GM12878 (cell line): Measurements from ENCODE around the gene ABHD6. TPM values are rescaled to one million over a fixed set of nuclear protein-coding genes. Genes with fewer than 3 reads are reported as not detected.

Source experiments
- ATAC-seq: fragments of 200-7000 bp; cut with Tn5 transposase; 3 replicates; pipeline ENCODE4 v1.9.1; 2020; ENCODE audit warnings: mild to moderate bottlenecking, moderate library complexity
- BruUV-seq: library from RNA; stranded (reverse); fragments of 400-500 nt; replicated peaks from 2 replicates; lab custom pipeline; 2021; lab: Mats Ljungman, UMichigan
- CTCF ChIA-PET: fragments of 300-600 bp; sonication (Branson Sonifier 250); formaldehyde crosslinking; extraction: SDS; loops from one replicate; lab custom pipeline; 2021; ENCODE audit warnings: inconsistent platforms; lab: Yijun Ruan, JAX
- POLR2A ChIA-PET: fragments of 350-600 bp; formaldehyde crosslinking; extraction: SDS; loops from one replicate; lab custom pipeline; 2021; ENCODE audit warnings: inconsistent platforms; lab: Charles Lee
- RAD21 ChIA-PET: fragments of 300-600 bp; sonication (Branson Sonifier 250); formaldehyde crosslinking; loops from one replicate; lab custom pipeline; 2023; ENCODE audit warnings: antibody characterized with exemption; ENCODE audit not compliant: unreplicated experiment; lab: Charles Lee
- SMC1A ChIA-PET: fragments of 300-600 bp; sonication (Branson Sonifier 250); formaldehyde crosslinking; loops from one replicate; lab custom pipeline; 2023; ENCODE audit not compliant: unreplicated experiment, uncharacterized antibody; lab: Charles Lee
- DNase-seq: peaks from one replicate; pipeline ENCODE4 v3.0.0-alpha.2; 2011; ENCODE audit warnings: low read depth, low spot score
- FAIRE-seq: peaks from 3 replicates; lab custom pipeline; 2011; peaks lifted over from hg19 to GRCh38; lab: Jason Lieb, UNC
- H2AFZ ChIP-seq: 2 replicates; pipeline ENCODE4 v1.6.0; 2011; ENCODE audit warnings: low read depth, low read length, control low read depth; ENCODE audit not compliant: control insufficient read depth
- H3K27ac ChIP-seq: 2 replicates; pipeline ENCODE4 v1.5.1; 2011; ENCODE audit warnings: control low read depth; ENCODE audit not compliant: control insufficient read depth, insufficient read depth
- H3K27me3 ChIP-seq, 2 experiments: replicated peaks in 1 of 2; 2 replicates each; pipeline versions ENCODE4 v1.6.0 to v1.6.1; 2011; ENCODE audit warnings: low read length in 1 of 2; ENCODE audit not compliant: control insufficient read depth in 2 of 2, insufficient read depth in 2 of 2
- H3K36me3 ChIP-seq, 2 experiments: 2 replicates each; pipeline ENCODE4 v1.5.1; 2011; ENCODE audit warnings: low read length in 1 of 2; ENCODE audit not compliant: control insufficient read depth in 2 of 2, insufficient read depth in 2 of 2
- H3K4me1 ChIP-seq: 2 replicates; pipeline ENCODE4 v1.6.1; 2011; ENCODE audit warnings: mild to moderate bottlenecking, low read length, moderate library complexity, mixed read lengths; ENCODE audit not compliant: control insufficient read depth, insufficient read depth
- H3K4me2 ChIP-seq: 2 replicates; pipeline ENCODE4 v1.6.0; 2011; ENCODE audit warnings: control low read depth; ENCODE audit not compliant: control insufficient read depth, insufficient read depth
- H3K4me3 ChIP-seq: fragments of 200-600 bp; sonication (generic); 2 replicates; pipeline ENCODE4 v1.5.1; 2016
- H3K79me2 ChIP-seq: 2 replicates; pipeline ENCODE4 v1.6.0; 2011; ENCODE audit warnings: low read length; ENCODE audit not compliant: control insufficient read depth, insufficient read depth
- H3K9ac ChIP-seq: 2 replicates; pipeline ENCODE4 v1.8.0; 2011; ENCODE audit warnings: low read length, control low read depth, mixed read lengths; ENCODE audit not compliant: control insufficient read depth, insufficient read depth
- H3K9me3 ChIP-seq: replicated peaks from 3 replicates; pipeline ENCODE4 v1.5.1; 2011; ENCODE audit warnings: mild to moderate bottlenecking, low read length; ENCODE audit not compliant: control insufficient read depth, insufficient read depth
- H4K20me1 ChIP-seq: 2 replicates; pipeline ENCODE4 v1.6.0; 2011; ENCODE audit not compliant: control insufficient read depth, insufficient read depth
- BCLAF1 ChIP-seq: fragments of 450-650 bp; IDR thresholded peaks from 2 replicates; pipeline ENCODE4 v1.6.1; 2017; ENCODE audit warnings: antibody characterized with exemption, mild to moderate bottlenecking, moderate library complexity
- BHLHE40 ChIP-seq, 2 experiments: fragments of 450-650 bp in 1 of 2; IDR thresholded peaks; 2 replicates each; pipeline ENCODE4 v1.6.1; 2011 to 2017; ENCODE audit warnings: low read depth in 2 of 2, borderline replicate concordance in 1 of 2, improper control_type of control experiment in 1 of 2, low read length in 1 of 2, mild to moderate bottlenecking in 1 of 2
- BRCA1 ChIP-seq: IDR thresholded peaks from 2 replicates; pipeline ENCODE4 v1.6.1; 2011; ENCODE audit warnings: low read depth, low read length, improper control_type of control experiment
- E2F4 ChIP-seq: IDR thresholded peaks from 2 replicates; pipeline ENCODE4 v1.6.1; 2012; ENCODE audit warnings: low read depth, low read length, improper control_type of control experiment
- EED ChIP-seq: sonication (generic); IDR thresholded peaks from 2 replicates; pipeline ENCODE4 v1.6.1; 2016; ENCODE audit warnings: antibody characterized with exemption, low read depth
- FOS ChIP-seq: IDR thresholded peaks from 3 replicates; pipeline ENCODE4 v1.6.1; 2011; ENCODE audit warnings: borderline replicate concordance; ENCODE audit not compliant: insufficient read length; ENCODE audit errors: extremely low read depth
- FOXM1 ChIP-seq: IDR thresholded peaks from 2 replicates; pipeline ENCODE4 v1.6.1; 2012; ENCODE audit warnings: low read depth, mild to moderate bottlenecking, inconsistent platforms, low read length, moderate library complexity
- HCFC1 ChIP-seq: fragments of 150-350 bp; IDR thresholded peaks from 2 replicates; pipeline ENCODE4 v1.6.1; 2014; ENCODE audit warnings: low read length
- KDM1A ChIP-seq: fragments of 200-600 bp; sonication (generic); IDR thresholded peaks from 2 replicates; pipeline ENCODE4 v1.6.1; 2016; ENCODE audit warnings: borderline replicate concordance
- MYC ChIP-seq: IDR thresholded peaks from 2 replicates; pipeline ENCODE4 v1.6.1; 2011; ENCODE audit warnings: mild to moderate bottlenecking, low read length, moderate library complexity, inconsistent platforms; ENCODE audit not compliant: insufficient read depth, insufficient replicate concordance, insufficient read length, severe bottlenecking
- NBN ChIP-seq: fragments of 450-650 bp; IDR thresholded peaks from 2 replicates; pipeline ENCODE4 v1.6.1; 2016
- NR2F1 ChIP-seq: fragments of 450-650 bp; conservative IDR thresholded peaks from 2 replicates; pipeline ENCODE4 v1.6.1; 2017; ENCODE audit warnings: mild to moderate bottlenecking
- RELA ChIP-seq: fragments of 450-650 bp; IDR thresholded peaks from 2 replicates; pipeline ENCODE4 v1.8.0; 2014; ENCODE audit warnings: borderline replicate concordance; ENCODE audit not compliant: partially characterized antibody
- RELB ChIP-seq: fragments of 450-650 bp; IDR thresholded peaks from 2 replicates; pipeline ENCODE4 v1.6.1; 2017; ENCODE audit warnings: low read depth, mild to moderate bottlenecking, moderate library complexity
- RFX5 ChIP-seq: IDR thresholded peaks from 2 replicates; pipeline ENCODE4 v1.6.1; 2011; ENCODE audit warnings: low read depth, low read length, improper control_type of control experiment
- SUPT20H ChIP-seq: IDR thresholded peaks from 2 replicates; pipeline ENCODE4 v1.6.1; 2011; ENCODE audit warnings: low read depth, mild to moderate bottlenecking, low read length, moderate library complexity, borderline replicate concordance; ENCODE audit not compliant: control insufficient read depth
- SUZ12 ChIP-seq: fragments of 200-600 bp; sonication (generic); IDR thresholded peaks from one replicate; pipeline ENCODE4 v1.6.1; 2018; ENCODE audit warnings: antibody characterized with exemption, mild to moderate bottlenecking; ENCODE audit not compliant: unreplicated experiment
- TAF1 ChIP-seq: IDR thresholded peaks from 2 replicates; pipeline ENCODE4 v1.6.1; 2011; ENCODE audit warnings: mild to moderate bottlenecking, low read depth, low read length, borderline replicate concordance
- WGBS: methylation state at CpG from one replicate; pipeline ENCODE4 v1.1.6; 2016; ENCODE audit warnings: low lambda C conversion rate; ENCODE audit not compliant: insufficient replicate concordance, insufficient coverage; ENCODE audit errors: missing lambda C conversion rate; 5-methylcytosine and 5-hydroxymethylcytosine counted together
- in situ Hi-C: fragments of 300-500 bp; cut with MboI; formaldehyde crosslinking; loops from 9 replicates; pipeline ENCODE4 v1.14.3; 2018; ENCODE audit warnings: mixed read lengths
- intact Hi-C: fragments of 100-400 bp; cut with micrococcal nuclease; formaldehyde crosslinking; loops from one replicate; pipeline ENCODE4 v1.14.2; 2022; ENCODE audit not compliant: unreplicated experiment
- polyA plus RNA-seq, 11 experiments: library from polyadenylated mRNA; depleted of rRNA in 4 of 11; unstranded in 6 of 11; stranded (reverse) in 5 of 11; fragments of >200 nt; fragmentation: Nextera tagmentation in 4 of 11; fragmentation: Illumina TruSeq in 1 of 11; extraction: Ambion mirVana in 4 of 11; extraction: Trizol in 1 of 11; gene quantifications; 1 replicate in 1 of 11; 2 replicates in 10 of 11; pipeline versions ENCODE4 v1.2.1 to v1.2.3, GENCODE V29; 2011 to 2016; ENCODE audit warnings: inconsistent platforms in 2 of 11, missing spikeins in 2 of 11, low read depth in 1 of 11
- total RNA-seq, 4 experiments: library from RNA; depleted of rRNA in 3 of 4; stranded (reverse); fragments of >200 nt in 3 of 4; fragmentation: Illumina TruSeq in 1 of 4; extraction: Trizol in 1 of 4; gene quantifications; 2 replicates each; pipeline versions ENCODE4 v1.2.1 to v1.2.3, GENCODE V29; 2013 to 2021

Gene ABHD6
- total and polyA plus RNA-seq, 10 of the 15 experiments (the other 5 are each of a cell fraction or from before 2014, with no cell fraction given), result 1.4 to 33.2 (median 3.2) TPM

- intact Hi-C loops (loop anchor here (5.0 kb wide), 1 partner anchor 58 kb away; no protein-coding TSS in a partner anchor), in situ Hi-C loops (no loop called here)
- no TSS peak for BruUV-seq
- ChIA-PET POLR2A (interaction anchor here (0.7 to 2.9 kb wide), 10 partner anchors 9 to 68 kb away, joined by 3 to 15 read pairs (median 5); partner anchors contain the start of genes HTD2 and RPP14), SMC1A (interaction anchor here (0.9 to 4.5 kb wide), 12 partner anchors 11 to 68 kb away, joined by 3 to 38 read pairs (median 8); partner anchors contain the start of genes HTD2 and RPP14), CTCF (interaction anchor here (0.6 to 5.3 kb wide), 13 partner anchors 9 to 294 kb away, joined by 3 to 36 read pairs (median 5); partner anchors contain the start of genes HTD2 and RPP14), RAD21 (interaction anchor here (0.7 to 6.6 kb wide), 15 partner anchors 12 to 367 kb away, joined by 3 to 41 read pairs (median 7); partner anchors contain the start of genes DNASE1L3, HTD2 and RPP14)
- no peaks in the 10 kb centered on the region for H3K27me3 ChIP-seq
- ATAC-seq (no peak), FAIRE-seq (no peak), DNase-seq (no peak)
- H2AFZ ChIP-seq, result no peak overlapping the region; the same call in 1 of the 2 replicates
- 55% methylated on average over 7 of the region's 7 CpGs for WGBS
- no peaks in the 10 kb centered on the region for H4K20me1 ChIP-seq
- H3K9me3 ChIP-seq, result no peaks in the 10 kb centered on the region
- H3K4me2 ChIP-seq, result peak overlapping the region; percentile 94
- no peaks in the 10 kb centered on the region for H3K36me3 ChIP-seq
- peak overlapping the region; percentile 53; the same call in 1 of the 2 replicates for H3K9ac ChIP-seq
- H3K27ac ChIP-seq, result no peak overlapping the region
- H3K79me2 ChIP-seq, result peaks cover 1% of the 10 kb centered on the region
- peak overlapping the region; percentile 68 for H3K4me3 ChIP-seq
- peaks cover 13% of the 10 kb centered on the region for H3K4me1 ChIP-seq
- no peak for TF ChIP-seq FOS
- no peak for TF ChIP-seq RFX5
- TF ChIP-seq EED, result no peak
- TF ChIP-seq BRCA1, result no peak
- TF ChIP-seq SUZ12, result no peak
- no peak for TF ChIP-seq RELB
- TF ChIP-seq SUPT20H, result no peak
- no peak for TF ChIP-seq NR2F1
- no peak for TF ChIP-seq KDM1A
- no peak for TF ChIP-seq FOXM1
- TF ChIP-seq BCLAF1, result no peak
- TF ChIP-seq E2F4, result no peak
- no peak for TF ChIP-seq RELA
- no peak for TF ChIP-seq TAF1
- no peak for TF ChIP-seq MYC
- TF ChIP-seq HCFC1, result no peak
- no peak for TF ChIP-seq NBN
- no peak for TF ChIP-seq BHLHE40 (IDR thresholded peaks at IDR 0.05; ENCODE audit: borderline replicate concordance in 1 of 2, low read depth in 2 of 2, low read length in 1 of 2)
Measured at GRCh38 chr3:58238830-58239229, 1.2 kb downstream of the ABHD6 start.
